HG03175 (cell line): Measurements from ENCODE around the gene AIF1.
"Not testable (repeated sequence)": the region's sequence is repeated elsewhere in the genome, so short reads cannot be mapped to it uniquely, and the experiment has no call there.

Source experiments
- ATAC-seq: cut with Tn5 transposase; IDR thresholded peaks from one replicate; pipeline ENCODE4 v1.9.1; 2021; ENCODE audit warnings: mild to moderate bottlenecking, moderate library complexity; ENCODE audit not compliant: unreplicated experiment

AIF1 gene

DNA sequence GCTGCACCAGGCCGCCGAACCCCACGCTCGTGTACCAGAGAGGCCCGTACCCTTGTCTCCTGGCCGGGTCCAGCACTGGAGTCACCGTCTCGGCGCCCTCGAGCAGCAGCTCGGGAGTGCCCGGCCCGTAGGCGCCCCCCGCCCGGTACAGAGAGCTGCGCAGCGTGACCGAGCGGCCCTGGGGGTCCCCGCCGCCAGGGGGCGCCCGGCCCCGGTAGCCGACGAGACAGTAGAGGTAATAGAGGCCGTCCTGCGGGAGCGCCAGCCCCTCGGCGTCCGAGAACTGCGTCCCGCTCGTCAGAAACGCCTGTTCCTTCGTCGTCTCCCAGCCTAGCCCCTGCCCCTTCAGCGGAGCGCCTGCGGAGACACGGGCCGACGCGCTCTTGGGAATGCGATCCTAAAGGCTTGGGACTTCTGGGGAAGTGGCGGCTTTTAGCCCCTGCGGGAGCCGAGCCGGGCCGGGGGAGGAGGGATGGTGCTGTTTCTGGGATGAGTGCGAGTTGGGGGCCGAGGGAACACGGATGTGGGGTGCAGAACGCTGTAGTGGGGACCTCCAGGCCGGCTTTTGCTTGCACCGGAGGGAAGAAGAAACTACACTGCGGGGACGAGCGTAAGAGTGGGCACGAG lies 34.1 kb upstream of the AIF1 start:
- peak; percentile 61 for ATAC-seq

DNA sequence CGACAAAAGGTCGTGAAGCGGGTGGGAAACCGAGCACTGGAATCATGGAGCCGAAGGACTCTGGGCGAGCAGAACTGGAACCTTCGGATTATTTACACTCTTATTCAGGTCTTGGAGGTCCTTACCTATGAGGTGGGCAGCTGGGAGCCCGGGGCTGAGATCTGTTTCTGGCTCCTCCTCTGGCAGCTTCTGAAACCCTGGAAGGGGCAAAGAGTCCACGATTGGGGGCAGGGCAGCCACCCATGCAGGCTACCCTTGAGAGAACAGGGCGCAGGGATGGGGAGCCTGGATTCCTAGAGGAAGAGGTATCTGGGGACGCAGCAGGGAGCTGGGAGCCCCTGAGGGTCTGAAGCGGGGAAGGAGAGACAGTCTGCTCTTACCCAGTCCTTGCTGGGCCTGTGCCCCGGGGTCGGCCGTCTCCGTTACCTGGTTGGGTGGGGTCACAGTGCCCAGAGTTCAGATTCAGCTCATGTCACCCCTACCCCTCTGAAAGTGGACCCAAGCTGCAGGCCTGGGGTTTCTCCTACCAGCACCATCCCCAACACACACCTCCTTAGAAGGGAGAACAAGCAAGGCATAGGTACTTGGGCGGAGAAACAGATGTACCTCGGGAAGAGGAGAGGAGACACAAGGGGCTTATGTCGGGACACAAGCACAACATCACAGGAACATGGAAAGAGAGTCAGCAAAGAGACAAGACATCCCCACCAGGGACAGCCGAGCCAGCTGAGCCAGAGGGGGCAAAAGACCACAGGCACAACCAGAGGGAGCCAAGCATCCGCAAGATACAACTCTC lies 33.4 kb upstream of the AIF1 start:
- ATAC-seq, result no peak

DNA sequence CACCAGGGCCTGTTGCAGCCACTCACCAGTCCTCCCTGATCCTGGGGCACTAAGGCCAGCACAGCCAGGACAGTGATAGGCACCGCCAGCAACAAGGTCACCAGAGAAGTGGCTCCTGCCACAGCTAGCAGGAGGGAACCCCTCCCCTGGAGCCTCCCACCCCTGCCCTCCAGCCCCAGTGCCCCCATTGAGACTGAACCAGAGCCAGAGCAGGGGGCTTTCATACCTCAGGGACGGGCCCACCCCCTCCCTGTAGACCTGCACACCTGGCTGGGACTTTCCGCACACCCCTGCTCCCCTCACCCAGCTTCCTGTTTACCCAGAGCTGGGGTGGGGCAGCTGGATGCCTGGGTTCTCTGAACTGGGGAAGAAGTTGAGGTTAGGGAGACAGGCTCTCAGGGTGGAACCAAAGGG lies 32.8 kb upstream of the AIF1 start, which contains the start of gene LTB:
LTB (minus strand) TSS at position 195 of the 414 bp plus-strand sequence; CDS start at position 188, 7 bp downstream.
- ATAC-seq, result no peak

DNA sequence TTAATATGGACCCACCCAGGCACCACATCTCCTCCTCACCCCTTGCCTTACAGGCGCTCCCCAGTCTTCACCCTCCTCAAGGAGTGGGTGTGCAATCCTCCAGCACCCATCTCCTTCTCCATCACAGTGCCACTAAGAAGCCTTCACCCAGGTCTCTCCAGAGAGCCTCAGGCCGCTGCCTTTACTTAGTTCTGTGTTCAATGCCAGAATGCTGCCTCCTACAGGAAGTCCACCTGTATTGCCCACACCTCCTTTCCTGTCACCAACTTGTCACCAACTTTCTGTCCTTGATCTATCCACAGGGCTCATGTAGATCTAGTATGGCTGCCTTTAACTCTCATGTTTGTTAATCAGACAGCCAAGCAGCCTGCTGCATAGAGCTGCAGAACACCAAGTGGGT lies 29.5 kb upstream of the AIF1 start:
- no peak for ATAC-seq

DNA sequence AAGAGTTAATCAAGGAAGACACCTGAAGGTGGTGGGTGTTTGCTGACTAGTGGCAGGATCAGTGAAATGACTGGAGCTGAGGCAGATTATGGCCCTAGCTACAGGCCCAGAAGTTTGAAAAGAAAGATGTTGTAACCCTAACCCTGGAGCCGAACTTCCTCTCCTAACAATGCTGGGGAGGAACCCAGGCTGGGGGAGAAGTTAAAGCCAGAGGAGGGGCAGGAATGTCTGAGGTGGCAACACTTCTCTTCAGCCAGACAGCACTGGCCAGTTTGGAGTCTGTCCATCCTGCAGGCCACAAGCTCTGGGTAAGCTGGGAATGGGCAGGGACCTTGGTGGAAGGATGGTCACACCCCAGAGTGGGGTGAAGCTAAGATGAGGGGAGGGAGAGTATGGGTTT lies 29.0 kb upstream of the AIF1 start, which contains the start of gene LST1:
LST1 (plus strand) TSS at position 270 of the 400 bp plus-strand sequence. CDS start 1,023 bp downstream, outside the sequence.
- ATAC-seq, result no peak

DNA sequence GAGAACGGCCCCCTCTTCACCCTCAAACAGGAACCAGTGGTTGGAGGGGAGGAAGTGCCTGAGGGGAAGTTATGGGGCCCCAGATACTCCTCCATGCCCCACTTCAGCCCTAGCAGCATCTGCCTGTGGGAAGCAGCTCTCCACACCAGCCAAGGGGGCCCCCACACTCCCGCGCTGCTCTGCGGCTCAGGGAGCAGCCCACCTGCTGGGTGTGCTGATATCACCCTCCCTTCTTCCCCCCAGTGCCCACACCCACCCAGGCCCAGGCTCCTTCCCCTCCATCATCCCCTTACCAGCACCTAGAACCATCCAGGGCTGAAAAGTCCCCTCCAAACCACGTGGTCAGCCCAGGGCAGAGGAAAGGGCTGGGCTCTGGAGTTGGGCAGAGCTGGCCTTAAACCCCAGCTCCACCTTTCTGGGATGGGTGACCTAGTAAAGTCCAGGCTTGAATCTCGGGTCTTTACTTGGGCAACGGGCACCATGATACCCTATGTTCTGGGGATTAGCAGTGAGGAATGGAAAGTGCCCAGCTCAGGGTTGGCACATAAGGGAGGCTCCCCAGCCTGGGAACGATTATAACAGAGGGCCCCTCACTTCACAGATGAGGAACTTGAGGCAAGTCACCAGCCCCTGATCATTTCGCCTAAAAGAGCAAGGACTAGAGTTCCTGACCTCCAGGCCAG lies 28.3 kb upstream of the AIF1 start:
- ATAC-seq, result no peak

DNA sequence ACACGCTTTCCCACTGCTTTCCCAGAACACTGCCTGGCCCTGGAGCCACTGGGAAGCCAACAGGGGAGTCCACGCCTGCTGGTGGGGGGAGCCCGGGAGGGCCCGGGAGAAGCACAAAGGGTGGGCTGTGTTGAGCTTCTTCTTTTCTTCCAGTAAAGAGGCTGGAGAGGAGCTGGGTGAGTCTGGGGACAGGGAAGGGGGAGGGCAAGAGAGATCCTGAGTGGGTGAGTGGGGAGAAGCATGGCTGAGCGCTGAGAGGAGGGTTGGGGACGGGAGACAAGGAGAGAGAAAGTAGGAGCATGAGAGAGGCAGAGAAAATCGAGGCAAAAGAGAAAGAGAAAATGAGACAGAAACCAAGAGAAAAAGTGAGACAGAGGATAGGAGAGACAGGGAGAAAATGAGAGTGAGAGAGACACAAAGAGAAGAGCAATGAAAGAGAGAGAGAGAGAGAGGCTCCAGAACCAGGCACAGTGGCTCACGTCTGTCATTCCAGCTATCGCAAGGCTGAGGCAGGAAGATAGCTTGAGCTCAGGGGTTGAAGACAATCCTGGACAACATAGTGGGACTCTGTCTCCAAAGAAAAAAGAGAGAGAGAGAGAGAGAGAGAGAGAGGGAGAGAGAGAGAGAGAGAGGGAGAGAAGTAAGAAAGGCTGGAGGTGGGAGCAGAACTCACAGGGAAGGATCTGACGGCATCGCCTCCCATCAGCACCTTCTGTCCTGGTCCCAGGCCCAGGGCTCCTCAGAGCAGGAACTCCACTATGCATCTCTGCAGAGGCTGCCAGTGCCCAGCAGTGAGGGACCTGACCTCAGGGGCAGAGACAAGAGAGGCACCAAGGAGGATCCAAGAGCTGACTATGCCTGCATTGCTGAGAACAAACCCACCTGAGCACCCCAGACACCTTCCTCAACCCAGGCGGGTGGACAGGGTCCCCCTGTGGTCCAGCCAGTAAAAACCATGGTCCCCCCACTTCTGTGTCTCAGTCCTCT lies 26.9 kb upstream of the AIF1 start:
- ATAC-seq, result no peak

DNA sequence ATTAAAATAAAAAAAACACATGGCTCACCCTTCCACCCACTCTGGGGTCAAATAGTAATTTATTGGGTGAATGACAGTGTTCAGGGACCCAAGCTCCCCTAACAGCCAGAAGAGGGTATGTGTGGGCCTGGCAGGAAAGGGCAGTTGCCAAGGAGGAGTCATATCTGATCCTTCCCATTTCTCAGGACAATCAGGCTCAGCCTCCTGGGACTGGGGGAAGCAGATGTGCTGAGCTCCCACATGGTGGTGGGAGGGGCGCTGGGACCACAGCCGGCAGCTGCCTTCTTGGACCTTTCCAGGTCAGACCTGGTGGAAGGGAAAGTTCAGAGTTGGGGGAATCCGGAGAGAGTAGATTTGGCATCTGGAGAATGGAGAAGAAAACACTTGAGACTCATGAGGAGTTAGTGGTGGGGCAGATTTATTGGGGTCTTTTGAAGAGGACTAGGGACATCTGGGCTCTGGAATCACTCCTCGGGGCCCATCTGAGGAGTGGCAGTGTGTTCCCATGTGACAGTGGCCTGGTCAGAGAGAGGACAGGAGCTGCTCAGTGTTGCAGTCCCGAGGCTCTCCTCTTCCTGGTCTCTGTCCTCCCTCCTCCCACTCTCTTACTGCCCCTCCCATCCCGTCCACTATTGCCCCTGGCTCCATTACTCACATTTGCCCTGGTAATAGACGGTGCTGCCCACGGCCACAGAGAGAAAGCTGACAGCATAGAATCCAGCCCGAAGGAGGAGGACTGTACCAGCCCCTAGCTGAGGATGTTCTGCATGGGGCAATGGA lies 26.0 kb upstream of the AIF1 start:
- no peak for ATAC-seq

DNA sequence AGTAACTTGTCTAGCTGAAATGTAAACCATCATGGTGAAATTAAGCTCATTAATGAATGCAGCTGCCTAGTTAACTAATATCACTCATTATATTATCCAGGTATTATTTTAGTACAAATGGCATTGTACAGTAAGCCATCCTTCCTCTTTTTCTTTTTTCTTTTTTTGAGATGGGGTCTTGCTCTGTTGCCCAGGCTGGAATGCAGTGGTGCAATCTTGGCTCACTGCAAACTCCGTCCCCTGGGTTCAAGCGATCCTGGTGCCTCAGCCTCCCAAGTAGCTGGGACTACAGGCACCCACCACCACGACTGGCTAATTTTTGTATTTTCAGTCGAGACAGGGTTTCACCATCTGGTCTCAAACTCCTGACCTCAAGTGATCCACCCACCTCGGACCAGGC lies 24.3 kb upstream of the AIF1 start:
- not testable (repeated sequence) for ATAC-seq

DNA sequence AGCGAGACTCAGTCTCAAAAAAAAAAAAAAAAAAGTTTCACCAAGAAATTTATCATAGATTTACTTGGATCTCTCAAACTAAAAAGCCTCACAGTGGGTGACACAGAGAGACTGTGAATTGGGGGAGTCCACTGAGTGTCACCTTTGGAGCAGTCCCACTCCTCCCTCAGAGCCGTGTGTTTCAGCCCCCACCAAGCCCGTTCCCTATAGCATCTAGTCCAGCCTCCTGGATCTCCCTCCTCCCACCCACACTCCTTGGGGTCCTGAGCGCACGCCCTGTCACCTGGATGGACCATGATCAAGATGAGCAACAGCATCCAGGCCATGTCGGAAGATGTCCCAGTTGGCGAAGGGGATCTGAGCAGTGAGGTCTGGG lies 22.6 kb upstream of the AIF1 start:
- peak; percentile 17 for ATAC-seq

DNA sequence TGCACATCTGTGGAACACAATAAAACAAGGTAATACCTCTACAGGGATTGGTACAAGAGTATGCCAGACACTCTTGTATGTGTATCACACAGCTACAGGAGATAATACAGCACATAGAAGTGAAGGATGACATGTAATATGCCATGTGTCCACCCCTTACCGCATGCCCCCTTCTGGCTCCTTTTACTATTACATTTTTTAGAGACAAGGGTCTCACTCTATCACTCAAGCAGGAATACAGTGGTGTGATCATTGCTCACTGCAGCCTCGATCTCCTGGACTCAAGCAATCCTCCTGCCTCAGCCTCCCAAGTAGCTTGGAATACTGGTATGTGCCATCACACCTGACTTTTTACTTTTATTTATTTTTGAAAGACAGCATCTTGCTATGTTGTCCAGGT lies 18.0 kb upstream of the AIF1 start:
- no peak for ATAC-seq

DNA sequence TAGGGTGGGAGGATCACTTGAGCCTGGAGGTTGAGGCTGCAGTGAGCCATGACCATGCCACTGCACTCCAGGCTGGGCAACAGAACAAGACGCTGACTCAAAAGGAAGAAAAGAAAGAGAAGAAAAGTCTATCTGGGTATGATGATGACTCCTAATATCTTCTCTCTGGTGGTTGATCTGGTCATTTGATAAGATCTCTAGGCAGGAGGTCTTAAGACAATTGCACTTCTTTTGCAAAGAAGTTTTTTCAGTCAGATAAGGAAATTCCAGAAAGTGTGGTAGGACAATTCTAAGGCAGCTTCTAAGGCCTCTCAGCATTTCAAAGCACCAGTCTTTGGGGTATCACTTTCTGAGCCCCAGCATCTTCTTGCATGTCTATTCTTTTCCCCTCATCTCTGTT lies 7.7 kb upstream of the AIF1 start:
- no peak for ATAC-seq

DNA sequence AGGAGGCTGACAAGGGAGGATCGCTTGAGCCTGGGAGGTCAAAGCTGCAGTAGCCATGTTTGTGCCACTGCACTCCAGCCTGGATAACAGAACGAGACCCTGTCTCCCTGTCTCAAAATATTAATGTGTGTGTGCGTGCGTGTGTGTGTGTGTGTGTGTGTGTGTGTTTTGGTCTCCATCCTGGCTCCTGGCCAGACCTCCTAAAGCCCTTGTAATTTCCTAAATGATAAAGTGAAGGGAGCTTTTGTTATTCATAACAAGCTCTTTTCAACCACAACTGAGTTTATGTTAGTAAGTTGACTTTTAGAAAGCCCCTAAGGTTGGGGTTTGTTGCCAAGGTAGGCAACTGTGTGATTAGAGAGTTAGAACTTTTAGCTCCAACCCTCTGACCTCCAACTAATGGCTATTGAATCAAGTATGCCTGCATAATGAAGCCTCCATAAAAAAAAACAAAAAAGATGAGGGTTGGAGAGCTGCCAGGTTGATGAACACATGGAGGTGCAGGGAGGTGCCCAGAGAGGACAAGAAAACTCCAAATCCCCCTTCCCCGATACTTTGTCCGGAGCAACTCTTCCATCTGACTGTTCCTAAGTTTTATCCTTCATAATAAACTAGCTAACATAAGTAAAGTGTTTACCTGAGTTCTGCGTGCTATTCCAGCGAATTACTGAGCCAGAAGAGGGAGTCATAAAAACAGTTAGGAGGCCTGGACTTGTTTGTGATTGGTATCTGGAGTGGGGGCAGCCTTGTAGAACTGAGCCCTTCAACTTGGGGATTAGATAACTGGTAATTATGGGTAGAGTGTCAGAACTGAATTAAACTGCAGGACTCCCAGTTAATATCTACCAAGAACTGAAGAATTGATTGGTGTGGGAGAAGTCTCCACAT lies 5.3 kb upstream of the AIF1 start:
- no peak for ATAC-seq

DNA sequence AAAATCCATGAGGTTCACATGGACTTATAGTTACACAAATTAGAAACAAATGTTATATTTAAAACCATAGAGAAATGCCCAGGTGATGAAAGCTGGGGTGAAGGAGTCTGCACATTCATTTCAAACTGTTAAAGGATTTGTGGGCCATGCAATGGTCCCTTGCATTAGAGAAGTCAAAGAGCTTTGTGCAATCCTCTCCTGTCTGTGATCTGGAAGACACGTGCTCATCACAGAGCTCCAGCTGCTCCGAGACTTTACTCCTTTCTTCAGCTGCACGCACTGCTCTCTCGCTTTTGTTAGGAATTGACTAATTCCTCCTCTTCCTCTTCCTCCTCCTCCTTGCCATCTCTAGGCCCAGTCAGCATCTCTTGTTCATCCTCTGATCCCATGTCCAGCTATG lies 4.1 kb upstream of the AIF1 start:
- no peak for ATAC-seq

DNA sequence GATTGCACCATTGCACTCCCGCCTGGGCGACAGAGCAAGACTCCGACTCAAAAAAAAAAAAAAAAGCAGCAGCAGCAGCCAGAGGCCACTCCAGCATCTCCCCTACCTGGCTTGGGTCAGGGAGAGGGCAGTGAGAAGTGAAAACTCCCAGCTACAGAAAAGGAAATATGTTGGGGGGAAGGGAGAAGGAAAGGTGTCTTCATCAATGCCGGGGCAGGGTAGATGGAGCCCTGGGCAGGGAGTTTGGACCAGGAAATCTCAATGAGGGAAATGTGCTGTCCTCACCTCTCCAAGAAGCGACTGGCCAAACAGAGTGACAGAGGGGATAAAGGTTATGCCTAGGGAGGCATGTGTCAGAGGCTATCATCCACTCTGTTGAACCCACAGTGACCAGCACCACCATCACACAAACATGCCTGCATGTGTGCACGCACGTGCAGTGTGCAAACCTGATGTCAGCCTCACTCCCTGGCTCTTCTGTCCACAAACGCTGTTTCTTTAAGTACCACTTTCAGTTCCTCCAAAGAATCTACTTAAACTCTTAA lies 887 bp upstream of the AIF1 start:
- ATAC-seq, result no peak

DNA sequence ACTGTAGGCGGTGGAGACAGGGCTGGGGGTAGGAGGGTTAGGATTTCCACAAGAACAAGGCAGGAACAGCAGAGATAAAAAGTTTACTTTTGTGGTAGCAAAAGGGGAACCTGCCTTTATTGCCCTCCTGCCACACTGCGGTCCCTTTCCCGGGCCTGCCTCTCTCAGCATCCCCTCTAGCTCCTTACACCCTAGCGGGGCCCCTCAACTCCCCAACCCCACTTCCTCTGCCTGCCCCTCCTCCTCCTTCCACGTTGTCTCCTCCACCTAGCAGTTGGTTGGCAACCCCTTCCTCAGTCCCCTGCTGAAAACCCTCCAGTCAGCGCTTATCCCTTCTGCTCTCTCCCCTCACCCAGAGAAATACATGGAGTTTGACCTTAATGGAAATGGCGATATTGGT lies 714 bp downstream of the AIF1 start:
- ATAC-seq, result no peak

DNA sequence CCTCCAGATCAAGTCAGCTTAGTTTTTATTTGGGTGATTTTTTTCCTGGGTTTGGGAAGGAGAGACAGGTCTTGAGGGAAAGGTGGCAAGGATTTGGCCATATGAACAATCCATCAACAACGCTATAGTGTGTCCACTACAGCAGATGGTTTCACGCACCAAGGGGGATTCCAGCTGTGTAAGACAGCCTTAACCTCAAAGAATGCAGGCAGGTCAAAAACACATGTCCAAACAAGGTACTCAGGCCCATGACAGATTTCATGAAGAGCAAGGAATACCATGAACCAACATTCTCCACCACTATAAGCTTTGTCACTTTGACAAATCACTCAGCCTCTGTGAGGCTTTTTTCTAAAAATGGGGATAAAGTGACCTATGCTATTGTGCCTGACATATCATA lies 2.0 kb downstream of the AIF1 start:
- no peak for ATAC-seq

DNA sequence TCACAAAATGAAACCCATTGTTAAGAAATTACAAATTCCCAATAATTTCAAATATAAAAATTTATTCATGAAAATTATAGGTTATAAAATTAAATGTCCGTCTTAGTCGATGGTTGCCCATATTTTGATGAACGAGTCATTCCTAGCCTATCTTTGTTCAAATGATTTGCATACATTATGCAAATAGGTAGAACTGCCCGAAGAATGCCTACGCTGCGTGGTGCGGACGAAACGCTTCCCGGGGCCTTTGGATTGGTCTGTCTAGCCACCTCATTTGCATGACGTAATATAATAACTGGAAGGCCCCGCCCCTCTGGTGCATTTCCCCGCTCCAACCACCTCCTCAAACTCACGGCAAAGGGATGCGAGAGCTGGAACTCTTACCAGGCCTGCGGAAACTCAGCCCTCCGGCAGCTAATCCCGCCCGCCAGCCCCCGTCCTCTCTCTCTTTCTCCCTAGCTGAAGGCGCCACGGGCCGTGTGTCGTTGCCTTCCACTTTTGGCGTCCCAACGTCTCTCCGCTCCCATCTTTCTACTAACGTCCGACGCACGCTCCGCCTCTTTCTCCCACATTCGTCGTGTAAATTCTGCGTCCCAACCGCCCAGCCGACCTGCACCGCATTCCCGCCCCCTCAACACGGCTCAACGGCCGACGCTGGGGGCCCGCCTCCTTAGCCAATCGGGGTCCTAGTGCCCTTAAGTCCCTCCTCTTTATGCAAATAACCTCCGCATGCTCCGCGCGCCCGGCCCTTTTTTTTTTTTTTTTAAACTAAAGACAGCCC lies 5.0 kb downstream of the AIF1 start:
- peak; percentile 81 for ATAC-seq
